Suprapubic skin (tissue), 4 donors: Measurements from ENCODE around the gene UBE2D2.

Source experiments
- EP300 ChIP-seq: sonication (generic); formaldehyde crosslinking; IDR thresholded peaks from one replicate; pipeline ENCODE4 v1.6.1; 2017; ENCODE audit warnings: antibody characterized with exemption
- POLR2AphosphoS5 ChIP-seq, 3 donors: sonication (generic); formaldehyde crosslinking; IDR thresholded peaks; one replicate each; pipeline ENCODE4 v1.6.1; 2017; ENCODE audit warnings: antibody characterized with exemption in 3 of 3
- TF ChIP-seq, protein P1 (sequence below), 2 donors: fragments of 200-600 bp in 1 of 2; fragments of 450-650 bp in 1 of 2; sonication (generic) in 1 of 2; IDR thresholded peaks; one replicate each; pipeline ENCODE4 v1.5.1; 2016 to 2019; ENCODE audit warnings: antibody characterized with exemption in 2 of 2, mild to moderate bottlenecking in 1 of 2, moderate library complexity in 1 of 2

DNA sequence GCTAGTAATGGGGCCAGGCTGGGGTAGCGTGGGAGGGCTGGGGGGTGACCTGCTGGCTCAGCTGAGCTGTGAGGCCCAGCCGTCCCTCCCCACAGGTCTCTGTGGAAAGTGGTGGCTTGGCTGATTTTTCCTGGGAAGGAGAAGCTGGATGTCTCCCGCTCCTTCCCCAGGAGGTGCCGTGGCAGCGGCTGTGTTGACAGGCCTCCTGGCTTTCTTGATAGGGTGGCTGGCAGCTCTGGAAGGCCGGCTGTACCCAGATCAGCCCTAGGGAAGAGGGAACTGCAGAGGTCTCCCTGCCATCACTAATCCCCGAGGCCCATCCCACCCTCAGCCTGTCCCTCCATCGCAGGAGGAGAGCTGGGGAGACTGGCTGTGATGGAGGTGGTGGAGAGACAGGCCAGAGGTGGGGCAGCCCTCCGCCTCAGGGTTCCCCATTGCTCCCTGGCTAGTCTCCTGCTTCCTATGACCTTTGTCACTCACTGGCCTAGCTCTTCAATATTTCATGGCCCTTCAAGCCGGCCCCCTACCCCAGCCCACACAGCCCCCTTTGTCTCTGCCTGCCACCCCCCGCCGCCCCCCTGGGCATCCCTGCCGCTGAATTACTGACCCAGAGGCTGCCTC lies 93.8 kb downstream of the UBE2D2 start:
- TF ChIP-seq POLR2AphosphoS5 (IDR thresholded peaks at IDR 0.05) (no peak), EP300 (no peak)
- TF ChIP-seq, protein P1, sequence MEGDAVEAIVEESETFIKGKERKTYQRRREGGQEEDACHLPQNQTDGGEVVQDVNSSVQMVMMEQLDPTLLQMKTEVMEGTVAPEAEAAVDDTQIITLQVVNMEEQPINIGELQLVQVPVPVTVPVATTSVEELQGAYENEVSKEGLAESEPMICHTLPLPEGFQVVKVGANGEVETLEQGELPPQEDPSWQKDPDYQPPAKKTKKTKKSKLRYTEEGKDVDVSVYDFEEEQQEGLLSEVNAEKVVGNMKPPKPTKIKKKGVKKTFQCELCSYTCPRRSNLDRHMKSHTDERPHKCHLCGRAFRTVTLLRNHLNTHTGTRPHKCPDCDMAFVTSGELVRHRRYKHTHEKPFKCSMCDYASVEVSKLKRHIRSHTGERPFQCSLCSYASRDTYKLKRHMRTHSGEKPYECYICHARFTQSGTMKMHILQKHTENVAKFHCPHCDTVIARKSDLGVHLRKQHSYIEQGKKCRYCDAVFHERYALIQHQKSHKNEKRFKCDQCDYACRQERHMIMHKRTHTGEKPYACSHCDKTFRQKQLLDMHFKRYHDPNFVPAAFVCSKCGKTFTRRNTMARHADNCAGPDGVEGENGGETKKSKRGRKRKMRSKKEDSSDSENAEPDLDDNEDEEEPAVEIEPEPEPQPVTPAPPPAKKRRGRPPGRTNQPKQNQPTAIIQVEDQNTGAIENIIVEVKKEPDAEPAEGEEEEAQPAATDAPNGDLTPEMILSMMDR (IDR thresholded peaks at IDR 0.05) = no peak
